Uterus (tissue), 2 donors: ENCODE results near the gene PLEKHD1.

Experiments
- POLR2A ChIP-seq, 2 donors: fragments of 450-650 bp; IDR thresholded peaks; one replicate each; pipeline ENCODE4 v1.6.1; 2016; ENCODE audit warnings: antibody characterized with exemption in 2 of 2, mild to moderate bottlenecking in 1 of 2, moderate library complexity in 1 of 2
- TF ChIP-seq, protein P1 (sequence below), 4 experiments: fragments of 200-600 bp in 2 of 4; fragments of 450-650 bp in 2 of 4; sonication (generic) in 2 of 4; IDR thresholded peaks; one replicate each; pipeline ENCODE4 v1.5.1; 2016 to 2019; ENCODE audit warnings: antibody characterized with exemption in 4 of 4, mild to moderate bottlenecking in 2 of 4, moderate library complexity in 1 of 4

DNA sequence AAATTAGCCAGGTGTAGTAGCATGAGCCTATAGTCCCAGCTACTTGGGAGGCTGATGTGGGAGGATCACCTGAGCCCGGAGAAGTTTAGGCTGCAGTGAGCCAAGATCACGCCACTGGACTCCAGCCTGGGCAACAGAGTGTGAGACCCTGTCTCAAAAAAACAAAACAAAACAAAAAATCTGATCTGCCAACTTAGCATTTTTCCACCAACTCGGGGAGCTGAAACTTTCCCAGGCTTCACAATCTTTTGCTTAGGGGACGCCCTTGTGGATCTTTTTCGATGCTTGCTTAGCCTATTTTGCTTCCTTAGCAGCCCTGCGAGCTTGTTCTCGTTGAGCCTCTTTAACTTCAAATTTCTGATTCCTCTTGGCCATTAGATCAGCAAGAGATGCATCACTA lies 76.3 kb downstream of the PLEKHD1 start:
- TF ChIP-seq, protein P1, sequence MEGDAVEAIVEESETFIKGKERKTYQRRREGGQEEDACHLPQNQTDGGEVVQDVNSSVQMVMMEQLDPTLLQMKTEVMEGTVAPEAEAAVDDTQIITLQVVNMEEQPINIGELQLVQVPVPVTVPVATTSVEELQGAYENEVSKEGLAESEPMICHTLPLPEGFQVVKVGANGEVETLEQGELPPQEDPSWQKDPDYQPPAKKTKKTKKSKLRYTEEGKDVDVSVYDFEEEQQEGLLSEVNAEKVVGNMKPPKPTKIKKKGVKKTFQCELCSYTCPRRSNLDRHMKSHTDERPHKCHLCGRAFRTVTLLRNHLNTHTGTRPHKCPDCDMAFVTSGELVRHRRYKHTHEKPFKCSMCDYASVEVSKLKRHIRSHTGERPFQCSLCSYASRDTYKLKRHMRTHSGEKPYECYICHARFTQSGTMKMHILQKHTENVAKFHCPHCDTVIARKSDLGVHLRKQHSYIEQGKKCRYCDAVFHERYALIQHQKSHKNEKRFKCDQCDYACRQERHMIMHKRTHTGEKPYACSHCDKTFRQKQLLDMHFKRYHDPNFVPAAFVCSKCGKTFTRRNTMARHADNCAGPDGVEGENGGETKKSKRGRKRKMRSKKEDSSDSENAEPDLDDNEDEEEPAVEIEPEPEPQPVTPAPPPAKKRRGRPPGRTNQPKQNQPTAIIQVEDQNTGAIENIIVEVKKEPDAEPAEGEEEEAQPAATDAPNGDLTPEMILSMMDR (IDR thresholded peaks at IDR 0.05): no peak
- TF ChIP-seq POLR2A (IDR thresholded peaks at IDR 0.05): no peak
